Spleen (tissue), 7 donors: ENCODE measurements around the gene GOLGA3.

Experiments
- CTCF ChIP-seq, 11 experiments: fragments of 200-600 bp in 7 of 11; fragments of 450-650 bp in 4 of 11; sonication (generic) in 4 of 11; IDR thresholded peaks in 8 of 11; conservative IDR thresholded peaks in 3 of 11; 1 replicate in 7 of 11; 2 replicates in 4 of 11; pipeline versions ENCODE4 v1.4.0 to v1.8.0; 2016 to 2021; ENCODE audit warnings: antibody characterized with exemption in 11 of 11, inconsistent platforms in 4 of 11, mild to moderate bottlenecking in 1 of 11
- POLR2A ChIP-seq, 3 donors: fragments of 450-650 bp; IDR thresholded peaks; one replicate each; pipeline ENCODE4 v1.5.1; 2017; ENCODE audit warnings: antibody characterized with exemption in 3 of 3, mild to moderate bottlenecking in 1 of 3
- POLR2AphosphoS5 ChIP-seq, 3 donors: sonication (generic); formaldehyde crosslinking; IDR thresholded peaks; one replicate each; pipeline ENCODE4 v1.5.1; 2017; ENCODE audit warnings: antibody characterized with exemption in 3 of 3
- donor health status: DM: no; HTN: no; CAD: no; lungs with moderate emphysema.
- donor health status: DM: no; HTN: no; CAD: no.
- donor health status: DM: no; HTN: no; CAD: no.

- TF ChIP-seq POLR2A (IDR thresholded peaks at IDR 0.05) (no peak), CTCF (IDR thresholded peaks at IDR 0.05 in 8 of 11, conservative IDR thresholded peaks at IDR 0.05 in 3 of 11) (no peak), POLR2AphosphoS5 (IDR thresholded peaks at IDR 0.05) (peak; percentile 11 to 56 (median 25))
Measured at GRCh38 chr12:132739600-132740312, 88.9 kb downstream of the GOLGA3 start.
